GM12878 (cell line): Measurements from ENCODE around the gene POLRMT.

Experiments
- BCL11A ChIP-seq: IDR thresholded peaks from 2 replicates; pipeline ENCODE4 v1.6.1; 2011; ENCODE audit warnings: low read depth, low read length
- CREM ChIP-seq: IDR thresholded peaks from 2 replicates; pipeline ENCODE4 v1.6.1; 2014; ENCODE audit warnings: antibody characterized with exemption, low read depth
- EZH2 ChIP-seq: IDR thresholded peaks from 2 replicates; pipeline ENCODE4 v1.6.1; 2012; ENCODE audit warnings: low read depth, mild to moderate bottlenecking, control low read depth, inconsistent platforms, low read length, borderline replicate concordance; ENCODE audit not compliant: control insufficient read depth
- HDAC6 ChIP-seq: fragments of 200-600 bp; sonication (generic); IDR thresholded peaks from one replicate; pipeline ENCODE4 v1.8.0; 2017; ENCODE audit warnings: antibody characterized with exemption; ENCODE audit not compliant: unreplicated experiment
- MEF2A ChIP-seq: IDR thresholded peaks from 2 replicates; pipeline ENCODE4 v1.6.1; 2011; ENCODE audit warnings: low read depth, mild to moderate bottlenecking, low read length, moderate library complexity; ENCODE audit not compliant: insufficient read depth
- PAX5 ChIP-seq: IDR thresholded peaks from 2 replicates; pipeline ENCODE4 v1.6.1; 2011; ENCODE audit warnings: low read depth, low read length, borderline replicate concordance
- POLR2AphosphoS5 ChIP-seq: IDR thresholded peaks from 2 replicates; pipeline ENCODE4 v1.6.1; 2011; ENCODE audit warnings: mild to moderate bottlenecking, low read length, inconsistent platforms
- RAD51 ChIP-seq: fragments of 450-650 bp; IDR thresholded peaks from 2 replicates; pipeline ENCODE4 v1.6.1; 2016; ENCODE audit warnings: moderate library complexity, mild to moderate bottlenecking, inconsistent platforms
- SP1 ChIP-seq: IDR thresholded peaks from one replicate; pipeline ENCODE4 v1.6.1; 2011; ENCODE audit warnings: low read depth, low read length
- TAF1 ChIP-seq: IDR thresholded peaks from 2 replicates; pipeline ENCODE4 v1.6.1; 2011; ENCODE audit warnings: mild to moderate bottlenecking, low read depth, low read length, borderline replicate concordance
- TF ChIP-seq, protein P1 (sequence below), 3 experiments: IDR thresholded peaks in 2 of 3; conservative IDR thresholded peaks in 1 of 3; 2 replicates each; pipeline ENCODE4 v1.5.1; 2011; ENCODE audit warnings: low read depth in 3 of 3, low read length in 3 of 3, mild to moderate bottlenecking in 3 of 3, control low read depth in 2 of 3, moderate library complexity in 2 of 3, inconsistent platforms in 1 of 3, mixed read lengths in 1 of 3; ENCODE audit not compliant: control insufficient read depth in 2 of 3, insufficient read depth in 1 of 3; ENCODE audit errors: extremely low read depth in 1 of 3
- TF ChIP-seq, protein P2 (sequence below): fragments of 450-650 bp; IDR thresholded peaks from 2 replicates; pipeline ENCODE4 v1.6.1; 2016; ENCODE audit warnings: mild to moderate bottlenecking, moderate library complexity, borderline replicate concordance
- TF ChIP-seq, protein P3 (sequence below): fragments of 450-650 bp; IDR thresholded peaks from 2 replicates; pipeline ENCODE4 v1.6.1; 2017; ENCODE audit warnings: mild to moderate bottlenecking
- TF ChIP-seq, protein P4 (sequence below): IDR thresholded peaks from 2 replicates; pipeline ENCODE4 v1.6.1; 2012; ENCODE audit warnings: mild to moderate bottlenecking, low read depth, low read length

DNA sequence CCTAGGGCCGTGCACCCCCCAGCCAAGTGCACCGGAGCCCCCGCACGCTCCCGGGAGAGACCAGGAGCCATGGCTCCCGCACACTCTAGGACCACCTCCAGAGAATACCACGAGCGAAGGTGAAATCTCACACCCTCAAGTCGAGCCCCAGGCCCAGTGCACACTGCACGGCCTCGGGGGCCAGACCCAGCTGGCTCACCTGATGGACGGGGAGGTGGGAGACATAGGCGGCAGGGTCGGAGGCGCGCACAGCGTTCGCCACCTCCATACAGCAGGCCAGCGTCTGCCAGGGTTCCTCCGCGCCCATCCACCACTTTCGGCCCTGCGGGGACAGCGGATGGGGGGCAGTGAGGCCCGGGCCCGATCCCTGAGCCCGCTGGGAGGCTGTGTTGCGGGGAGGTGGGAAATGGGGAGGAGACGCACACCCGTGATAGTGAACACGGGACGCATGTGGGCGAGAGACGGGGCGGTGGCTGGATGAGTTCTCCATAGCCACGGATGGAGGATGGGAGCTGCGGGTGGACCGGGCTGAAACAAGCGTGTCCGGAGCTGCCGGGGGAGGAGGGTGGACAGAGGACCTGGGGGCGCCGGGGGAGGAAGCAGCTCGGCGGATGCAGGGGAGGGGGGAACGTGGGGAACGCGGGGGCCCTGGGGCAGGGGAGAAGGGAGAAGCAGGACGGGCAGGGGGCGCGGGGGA lies 13.0 kb downstream of the POLRMT start:
- TF ChIP-seq HDAC6 (no peak), SP1 (no peak), EZH2 (no peak), TAF1 (no peak), MEF2A (no peak), BCL11A (no peak), POLR2AphosphoS5 (no peak), RAD51 (no peak), CREM (no peak), PAX5 (no peak)
- TF ChIP-seq, protein P1, sequence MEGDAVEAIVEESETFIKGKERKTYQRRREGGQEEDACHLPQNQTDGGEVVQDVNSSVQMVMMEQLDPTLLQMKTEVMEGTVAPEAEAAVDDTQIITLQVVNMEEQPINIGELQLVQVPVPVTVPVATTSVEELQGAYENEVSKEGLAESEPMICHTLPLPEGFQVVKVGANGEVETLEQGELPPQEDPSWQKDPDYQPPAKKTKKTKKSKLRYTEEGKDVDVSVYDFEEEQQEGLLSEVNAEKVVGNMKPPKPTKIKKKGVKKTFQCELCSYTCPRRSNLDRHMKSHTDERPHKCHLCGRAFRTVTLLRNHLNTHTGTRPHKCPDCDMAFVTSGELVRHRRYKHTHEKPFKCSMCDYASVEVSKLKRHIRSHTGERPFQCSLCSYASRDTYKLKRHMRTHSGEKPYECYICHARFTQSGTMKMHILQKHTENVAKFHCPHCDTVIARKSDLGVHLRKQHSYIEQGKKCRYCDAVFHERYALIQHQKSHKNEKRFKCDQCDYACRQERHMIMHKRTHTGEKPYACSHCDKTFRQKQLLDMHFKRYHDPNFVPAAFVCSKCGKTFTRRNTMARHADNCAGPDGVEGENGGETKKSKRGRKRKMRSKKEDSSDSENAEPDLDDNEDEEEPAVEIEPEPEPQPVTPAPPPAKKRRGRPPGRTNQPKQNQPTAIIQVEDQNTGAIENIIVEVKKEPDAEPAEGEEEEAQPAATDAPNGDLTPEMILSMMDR (IDR thresholded peaks at IDR 0.05 in 2 of 3, conservative IDR thresholded peaks at IDR 0.05 in 1 of 3; ENCODE audit: control insufficient read depth in 2 of 3, extremely low read depth in 1 of 3, insufficient read depth in 1 of 3, low read depth in 3 of 3, low read length in 3 of 3) = no peak
- TF ChIP-seq, protein P2, sequence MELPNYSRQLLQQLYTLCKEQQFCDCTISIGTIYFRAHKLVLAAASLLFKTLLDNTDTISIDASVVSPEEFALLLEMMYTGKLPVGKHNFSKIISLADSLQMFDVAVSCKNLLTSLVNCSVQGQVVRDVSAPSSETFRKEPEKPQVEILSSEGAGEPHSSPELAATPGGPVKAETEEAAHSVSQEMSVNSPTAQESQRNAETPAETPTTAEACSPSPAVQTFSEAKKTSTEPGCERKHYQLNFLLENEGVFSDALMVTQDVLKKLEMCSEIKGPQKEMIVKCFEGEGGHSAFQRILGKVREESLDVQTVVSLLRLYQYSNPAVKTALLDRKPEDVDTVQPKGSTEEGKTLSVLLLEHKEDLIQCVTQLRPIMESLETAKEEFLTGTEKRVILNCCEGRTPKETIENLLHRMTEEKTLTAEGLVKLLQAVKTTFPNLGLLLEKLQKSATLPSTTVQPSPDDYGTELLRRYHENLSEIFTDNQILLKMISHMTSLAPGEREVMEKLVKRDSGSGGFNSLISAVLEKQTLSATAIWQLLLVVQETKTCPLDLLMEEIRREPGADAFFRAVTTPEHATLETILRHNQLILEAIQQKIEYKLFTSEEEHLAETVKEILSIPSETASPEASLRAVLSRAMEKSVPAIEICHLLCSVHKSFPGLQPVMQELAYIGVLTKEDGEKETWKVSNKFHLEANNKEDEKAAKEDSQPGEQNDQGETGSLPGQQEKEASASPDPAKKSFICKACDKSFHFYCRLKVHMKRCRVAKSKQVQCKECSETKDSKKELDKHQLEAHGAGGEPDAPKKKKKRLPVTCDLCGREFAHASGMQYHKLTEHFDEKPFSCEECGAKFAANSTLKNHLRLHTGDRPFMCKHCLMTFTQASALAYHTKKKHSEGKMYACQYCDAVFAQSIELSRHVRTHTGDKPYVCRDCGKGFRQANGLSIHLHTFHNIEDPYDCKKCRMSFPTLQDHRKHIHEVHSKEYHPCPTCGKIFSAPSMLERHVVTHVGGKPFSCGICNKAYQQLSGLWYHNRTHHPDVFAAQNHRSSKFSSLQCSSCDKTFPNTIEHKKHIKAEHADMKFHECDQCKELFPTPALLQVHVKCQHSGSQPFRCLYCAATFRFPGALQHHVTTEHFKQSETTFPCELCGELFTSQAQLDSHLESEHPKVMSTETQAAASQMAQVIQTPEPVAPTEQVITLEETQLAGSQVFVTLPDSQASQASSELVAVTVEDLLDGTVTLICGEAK = no peak
- TF ChIP-seq, protein P3, sequence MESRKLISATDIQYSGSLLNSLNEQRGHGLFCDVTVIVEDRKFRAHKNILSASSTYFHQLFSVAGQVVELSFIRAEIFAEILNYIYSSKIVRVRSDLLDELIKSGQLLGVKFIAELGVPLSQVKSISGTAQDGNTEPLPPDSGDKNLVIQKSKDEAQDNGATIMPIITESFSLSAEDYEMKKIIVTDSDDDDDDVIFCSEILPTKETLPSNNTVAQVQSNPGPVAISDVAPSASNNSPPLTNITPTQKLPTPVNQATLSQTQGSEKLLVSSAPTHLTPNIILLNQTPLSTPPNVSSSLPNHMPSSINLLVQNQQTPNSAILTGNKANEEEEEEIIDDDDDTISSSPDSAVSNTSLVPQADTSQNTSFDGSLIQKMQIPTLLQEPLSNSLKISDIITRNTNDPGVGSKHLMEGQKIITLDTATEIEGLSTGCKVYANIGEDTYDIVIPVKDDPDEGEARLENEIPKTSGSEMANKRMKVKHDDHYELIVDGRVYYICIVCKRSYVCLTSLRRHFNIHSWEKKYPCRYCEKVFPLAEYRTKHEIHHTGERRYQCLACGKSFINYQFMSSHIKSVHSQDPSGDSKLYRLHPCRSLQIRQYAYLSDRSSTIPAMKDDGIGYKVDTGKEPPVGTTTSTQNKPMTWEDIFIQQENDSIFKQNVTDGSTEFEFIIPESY = no peak
- TF ChIP-seq, protein P4, sequence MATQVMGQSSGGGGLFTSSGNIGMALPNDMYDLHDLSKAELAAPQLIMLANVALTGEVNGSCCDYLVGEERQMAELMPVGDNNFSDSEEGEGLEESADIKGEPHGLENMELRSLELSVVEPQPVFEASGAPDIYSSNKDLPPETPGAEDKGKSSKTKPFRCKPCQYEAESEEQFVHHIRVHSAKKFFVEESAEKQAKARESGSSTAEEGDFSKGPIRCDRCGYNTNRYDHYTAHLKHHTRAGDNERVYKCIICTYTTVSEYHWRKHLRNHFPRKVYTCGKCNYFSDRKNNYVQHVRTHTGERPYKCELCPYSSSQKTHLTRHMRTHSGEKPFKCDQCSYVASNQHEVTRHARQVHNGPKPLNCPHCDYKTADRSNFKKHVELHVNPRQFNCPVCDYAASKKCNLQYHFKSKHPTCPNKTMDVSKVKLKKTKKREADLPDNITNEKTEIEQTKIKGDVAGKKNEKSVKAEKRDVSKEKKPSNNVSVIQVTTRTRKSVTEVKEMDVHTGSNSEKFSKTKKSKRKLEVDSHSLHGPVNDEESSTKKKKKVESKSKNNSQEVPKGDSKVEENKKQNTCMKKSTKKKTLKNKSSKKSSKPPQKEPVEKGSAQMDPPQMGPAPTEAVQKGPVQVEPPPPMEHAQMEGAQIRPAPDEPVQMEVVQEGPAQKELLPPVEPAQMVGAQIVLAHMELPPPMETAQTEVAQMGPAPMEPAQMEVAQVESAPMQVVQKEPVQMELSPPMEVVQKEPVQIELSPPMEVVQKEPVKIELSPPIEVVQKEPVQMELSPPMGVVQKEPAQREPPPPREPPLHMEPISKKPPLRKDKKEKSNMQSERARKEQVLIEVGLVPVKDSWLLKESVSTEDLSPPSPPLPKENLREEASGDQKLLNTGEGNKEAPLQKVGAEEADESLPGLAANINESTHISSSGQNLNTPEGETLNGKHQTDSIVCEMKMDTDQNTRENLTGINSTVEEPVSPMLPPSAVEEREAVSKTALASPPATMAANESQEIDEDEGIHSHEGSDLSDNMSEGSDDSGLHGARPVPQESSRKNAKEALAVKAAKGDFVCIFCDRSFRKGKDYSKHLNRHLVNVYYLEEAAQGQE = no peak
